Mammary epithelial cell (primary cell): ENCODE data around the gene AIFM2.

Source experiments
- CTCF ChIP-seq, 2 donors: IDR thresholded peaks in 1 of 2; conservative IDR thresholded peaks in 1 of 2; 2 replicates each; pipeline ENCODE4 v1.5.1; 2011 to 2012; ENCODE audit warnings: inconsistent platforms in 2 of 2, low read length in 2 of 2, mild to moderate bottlenecking in 2 of 2, control low read depth in 1 of 2, low read depth in 1 of 2; ENCODE audit not compliant: insufficient read depth in 1 of 2; ENCODE audit errors: extremely low read depth in 1 of 2
- EZH2 ChIP-seq: IDR thresholded peaks from 2 replicates; pipeline ENCODE4 v1.6.1; 2012; ENCODE audit warnings: low read length, inconsistent platforms, borderline replicate concordance

DNA sequence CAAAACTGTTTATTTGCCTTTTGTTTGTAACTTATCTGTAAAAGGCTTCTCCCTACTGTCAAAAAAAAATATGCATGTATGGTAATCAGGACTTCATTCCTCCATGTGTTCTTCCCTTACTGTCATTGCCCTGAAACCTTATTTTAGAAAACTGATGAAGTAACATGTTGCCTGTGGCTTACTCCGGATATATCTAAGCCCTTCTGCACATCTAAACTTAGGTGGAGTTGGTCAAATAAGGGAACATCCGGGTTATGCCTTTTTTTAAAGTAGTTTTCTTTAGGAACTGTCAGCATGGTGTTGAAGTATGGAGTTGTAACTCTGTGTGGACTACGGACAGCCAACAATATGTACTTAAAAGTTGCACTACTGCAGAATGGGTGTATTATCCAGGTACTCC lies 31.5 kb upstream of the AIFM2 start:
- no peak for TF ChIP-seq CTCF (conservative IDR thresholded peaks at IDR 0.05 in 1 of 2, IDR thresholded peaks at IDR 0.05 in 1 of 2; ENCODE audit: extremely low read depth in 1 of 2, insufficient read depth in 1 of 2, low read depth in 1 of 2, low read length in 2 of 2)
- no peak for TF ChIP-seq EZH2
